ENCODE results near the gene RAB35.

Gene RAB35

DNA sequence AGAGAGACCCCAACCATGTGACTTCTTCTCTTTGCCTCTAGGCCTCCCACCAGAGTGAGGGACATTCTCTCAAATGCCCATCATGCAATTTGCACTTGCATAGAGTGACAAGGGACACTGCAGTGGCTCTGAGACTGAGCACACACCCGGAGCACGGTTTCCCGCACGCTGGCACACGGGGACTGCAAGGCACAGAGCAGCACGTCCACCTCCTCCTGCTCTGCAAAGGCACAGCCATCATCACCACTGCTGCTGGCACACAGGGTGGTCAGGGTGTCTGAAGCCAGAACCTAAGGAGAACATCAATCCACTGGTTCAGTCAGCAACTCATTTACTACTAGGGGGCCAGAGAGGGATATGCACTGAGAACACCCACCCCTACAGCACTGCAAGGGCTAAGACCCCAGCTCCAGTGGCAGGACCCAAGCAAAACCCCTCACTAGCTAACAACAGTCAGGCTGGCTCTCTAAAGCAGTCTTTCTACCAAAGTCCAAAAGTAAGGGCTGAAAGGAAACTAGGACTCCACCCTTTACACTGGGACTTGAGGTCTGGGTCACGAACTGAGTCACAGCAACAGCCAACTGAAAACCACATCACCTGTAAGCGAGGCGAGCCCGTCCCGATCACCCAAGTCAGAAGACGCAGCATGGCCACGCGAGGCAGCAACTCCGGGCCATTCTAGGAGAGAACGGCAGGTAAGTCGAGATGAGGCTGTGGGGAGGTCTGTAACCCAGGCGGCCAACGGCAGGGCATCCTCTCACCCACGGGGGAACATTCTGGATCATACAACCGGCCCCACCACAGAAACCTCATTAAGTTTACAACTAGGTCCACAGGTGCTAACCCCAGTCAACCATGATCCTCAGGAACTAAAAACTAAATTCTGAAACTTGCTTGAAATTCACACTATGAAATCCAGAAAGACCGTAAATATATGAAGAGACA, 40.0 kb upstream of the RAB35 start:
- no peaks in the 10 kb centered on the region for H3K4me1 ChIP-seq (ENCODE audit: insufficient read depth, insufficient read length)
- no peaks in the 10 kb centered on the region for H3K9me3 ChIP-seq (ENCODE audit: insufficient read depth, low read length)
- DNase-seq (ENCODE audit: low read depth, low spot score): no peak
- H3K27me3 ChIP-seq (ENCODE audit: insufficient read depth, insufficient read length): no peaks in the 10 kb centered on the region
- no peak overlapping the region for H3K4me3 ChIP-seq (ENCODE audit: insufficient read length, low read depth)
- TF ChIP-seq ZNF274 (IDR thresholded peaks at IDR 0.05; ENCODE audit: low read depth, low read length) (no peak), YY1 (IDR thresholded peaks at IDR 0.05; ENCODE audit: insufficient read depth, insufficient read length) (no peak), SUZ12 (IDR thresholded peaks at IDR 0.05; ENCODE audit: extremely low read depth, insufficient read depth, insufficient read length) (no peak)
- no peak overlapping the region for H3K9ac ChIP-seq (ENCODE audit: insufficient read length, low read depth)
- peaks cover 95% of the 10 kb centered on the region for H3K36me3 ChIP-seq (ENCODE audit: insufficient read depth, insufficient read length, low read length)

GRCh38 chr12:120155072-120155471, 38.5 kb upstream of the RAB35 start:
- H3K4me1 ChIP-seq (ENCODE audit: insufficient read depth, insufficient read length): no peaks in the 10 kb centered on the region
- no peaks in the 10 kb centered on the region for H3K27me3 ChIP-seq (ENCODE audit: insufficient read depth, insufficient read length)
- no peak overlapping the region for H3K4me3 ChIP-seq (ENCODE audit: insufficient read length, low read depth)
- peaks cover 93% of the 10 kb centered on the region for H3K36me3 ChIP-seq (ENCODE audit: insufficient read depth, insufficient read length, low read length)
- no peak for DNase-seq (ENCODE audit: low read depth, low spot score)
- no peak for TF ChIP-seq ZNF274 (IDR thresholded peaks at IDR 0.05; ENCODE audit: low read depth, low read length)
- TF ChIP-seq SUZ12 (IDR thresholded peaks at IDR 0.05; ENCODE audit: extremely low read depth, insufficient read depth, insufficient read length): no peak
- TF ChIP-seq YY1 (IDR thresholded peaks at IDR 0.05; ENCODE audit: insufficient read depth, insufficient read length): no peak
- no peak overlapping the region for H3K9ac ChIP-seq (ENCODE audit: insufficient read length, low read depth)
- H3K9me3 ChIP-seq (ENCODE audit: insufficient read depth, low read length): no peaks in the 10 kb centered on the region

GRCh38 chr12:120150919-120151525, 34.5 kb upstream of the RAB35 start:
- Histone ChIP-seq H3K9ac (ENCODE audit: insufficient read length, low read depth) (no peak overlapping the region), H3K27me3 (ENCODE audit: insufficient read depth, insufficient read length) (no peaks in the 10 kb centered on the region), H3K4me1 (ENCODE audit: insufficient read depth, insufficient read length) (no peaks in the 10 kb centered on the region), H3K36me3 (ENCODE audit: insufficient read depth, insufficient read length, low read length) (peaks cover 94% of the 10 kb centered on the region), H3K4me3 (ENCODE audit: insufficient read length, low read depth) (no peak overlapping the region), H3K9me3 (ENCODE audit: insufficient read depth, low read length) (no peaks in the 10 kb centered on the region)
- TF ChIP-seq YY1 (IDR thresholded peaks at IDR 0.05; ENCODE audit: insufficient read depth, insufficient read length) (no peak), SUZ12 (IDR thresholded peaks at IDR 0.05; ENCODE audit: extremely low read depth, insufficient read depth, insufficient read length) (no peak), ZNF274 (IDR thresholded peaks at IDR 0.05; ENCODE audit: low read depth, low read length) (no peak)
- DNase-seq (ENCODE audit: low read depth, low spot score): no peak

GRCh38 chr12:120148011-120148410, 31.5 kb upstream of the RAB35 start:
- Histone ChIP-seq H3K9me3 (ENCODE audit: insufficient read depth, low read length) (no peaks in the 10 kb centered on the region), H3K27me3 (ENCODE audit: insufficient read depth, insufficient read length) (no peaks in the 10 kb centered on the region), H3K4me1 (ENCODE audit: insufficient read depth, insufficient read length) (no peaks in the 10 kb centered on the region), H3K4me3 (ENCODE audit: insufficient read length, low read depth) (no peak overlapping the region), H3K9ac (ENCODE audit: insufficient read length, low read depth) (no peak overlapping the region), H3K36me3 (ENCODE audit: insufficient read depth, insufficient read length, low read length) (peaks cover 93% of the 10 kb centered on the region)
- TF ChIP-seq ZNF274 (IDR thresholded peaks at IDR 0.05; ENCODE audit: low read depth, low read length) (no peak), YY1 (IDR thresholded peaks at IDR 0.05; ENCODE audit: insufficient read depth, insufficient read length) (no peak), SUZ12 (IDR thresholded peaks at IDR 0.05; ENCODE audit: extremely low read depth, insufficient read depth, insufficient read length) (no peak)
- no peak for DNase-seq (ENCODE audit: low read depth, low spot score)

DNA sequence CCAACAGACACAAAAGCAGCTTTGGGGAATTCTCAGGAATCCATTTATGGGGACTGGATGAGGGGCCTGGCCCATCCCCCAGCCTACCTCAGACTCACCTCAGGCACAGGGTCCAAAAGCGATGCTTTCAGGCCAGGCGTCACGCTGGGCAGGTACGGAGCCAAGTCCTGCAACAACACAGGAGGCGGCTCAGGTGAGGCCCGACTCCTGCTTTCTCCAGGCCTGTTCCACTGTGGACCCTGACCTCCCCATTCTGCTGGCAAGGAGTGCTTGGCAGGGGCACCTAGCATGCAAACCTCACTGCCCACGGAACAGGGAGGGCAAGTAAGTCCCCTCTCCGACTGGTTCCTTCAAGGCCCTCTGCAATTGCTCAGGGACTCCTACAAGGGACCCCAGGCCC, 28.6 kb upstream of the RAB35 start:
- TF ChIP-seq ZNF274 (IDR thresholded peaks at IDR 0.05; ENCODE audit: low read depth, low read length): no peak
- TF ChIP-seq YY1 (IDR thresholded peaks at IDR 0.05; ENCODE audit: insufficient read depth, insufficient read length): no peak
- no peak for TF ChIP-seq SUZ12 (IDR thresholded peaks at IDR 0.05; ENCODE audit: extremely low read depth, insufficient read depth, insufficient read length)

DNA sequence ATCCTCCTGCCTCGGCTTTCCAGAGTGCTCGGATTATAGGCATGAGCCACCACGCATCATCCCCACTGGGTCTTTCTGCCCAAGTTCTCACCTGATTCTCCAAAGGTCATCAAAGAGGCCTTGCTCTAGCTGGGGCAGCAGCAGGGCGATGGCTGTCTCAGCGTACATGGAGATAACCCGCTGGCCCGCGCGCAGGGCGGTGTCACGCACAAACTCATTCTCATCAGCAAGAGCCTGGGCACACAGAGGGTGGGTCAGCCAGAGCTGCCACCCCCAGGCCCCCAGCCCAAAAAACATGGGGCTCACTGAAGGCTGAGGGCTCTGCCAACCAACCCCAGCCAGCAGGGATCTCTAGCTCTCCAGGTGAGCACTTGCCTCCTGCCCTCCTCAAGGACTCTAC, 27.7 kb upstream of the RAB35 start:
- Histone ChIP-seq H3K9me3 (ENCODE audit: insufficient read depth, low read length) (no peaks in the 10 kb centered on the region), H3K9ac (ENCODE audit: insufficient read length, low read depth) (no peak overlapping the region), H3K4me3 (ENCODE audit: insufficient read length, low read depth) (no peak overlapping the region), H3K36me3 (ENCODE audit: insufficient read depth, insufficient read length, low read length) (peaks cover 97% of the 10 kb centered on the region), H3K4me1 (ENCODE audit: insufficient read depth, insufficient read length) (no peaks in the 10 kb centered on the region), H3K27me3 (ENCODE audit: insufficient read depth, insufficient read length) (no peaks in the 10 kb centered on the region)
- no peak for TF ChIP-seq YY1 (IDR thresholded peaks at IDR 0.05; ENCODE audit: insufficient read depth, insufficient read length)
- DNase-seq (ENCODE audit: low read depth, low spot score): no peak

More for the DNA sequence above, 28.6 kb upstream of the RAB35 start:
- H3K4me1 ChIP-seq (ENCODE audit: insufficient read depth, insufficient read length): no peaks in the 10 kb centered on the region
- H3K27me3 ChIP-seq (ENCODE audit: insufficient read depth, insufficient read length): no peaks in the 10 kb centered on the region
- H3K9me3 ChIP-seq (ENCODE audit: insufficient read depth, low read length): no peaks in the 10 kb centered on the region
- DNase-seq (ENCODE audit: low read depth, low spot score): no peak
- H3K9ac ChIP-seq (ENCODE audit: insufficient read length, low read depth): no peak overlapping the region
- peaks cover 97% of the 10 kb centered on the region for H3K36me3 ChIP-seq (ENCODE audit: insufficient read depth, insufficient read length, low read length)
- no peak overlapping the region for H3K4me3 ChIP-seq (ENCODE audit: insufficient read length, low read depth)

DNA sequence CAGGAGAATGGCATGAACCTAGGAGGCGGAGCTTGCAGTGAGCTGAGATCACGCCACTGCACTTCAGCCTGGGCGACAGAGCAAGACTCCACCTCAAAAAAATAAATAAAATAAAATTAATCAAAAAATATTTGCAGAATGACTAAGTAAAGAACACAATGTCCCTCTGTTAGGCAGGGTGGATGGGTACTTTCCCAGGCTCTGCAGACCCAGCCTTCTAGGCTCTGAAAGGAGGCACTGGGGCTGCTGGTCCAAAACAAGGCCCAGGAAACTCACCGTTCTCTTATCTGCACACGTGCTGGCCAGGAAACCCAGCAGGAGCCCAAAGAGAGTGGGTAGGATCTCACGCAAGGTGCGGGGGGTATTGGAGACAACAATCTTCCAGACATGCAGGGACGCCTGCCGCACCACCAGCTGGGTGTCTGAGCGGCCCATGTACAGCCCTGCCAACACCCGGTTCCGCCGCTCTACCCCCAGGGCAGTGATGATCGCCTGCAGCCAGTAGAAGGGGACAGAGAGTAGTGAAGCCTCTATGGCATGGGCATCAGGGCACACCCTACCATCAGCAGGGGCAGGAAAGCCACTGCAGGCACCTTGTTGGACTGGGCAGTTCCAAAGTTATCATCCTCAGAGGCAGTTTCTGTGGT, 25.8 kb upstream of the RAB35 start:
- Histone ChIP-seq H3K9me3 (ENCODE audit: insufficient read depth, low read length) (no peaks in the 10 kb centered on the region), H3K36me3 (ENCODE audit: insufficient read depth, insufficient read length, low read length) (peaks cover 97% of the 10 kb centered on the region), H3K4me1 (ENCODE audit: insufficient read depth, insufficient read length) (no peaks in the 10 kb centered on the region), H3K9ac (ENCODE audit: insufficient read length, low read depth) (no peak overlapping the region), H3K4me3 (ENCODE audit: insufficient read length, low read depth) (no peak overlapping the region), H3K27me3 (ENCODE audit: insufficient read depth, insufficient read length) (no peaks in the 10 kb centered on the region)
- no peak for DNase-seq (ENCODE audit: low read depth, low spot score)
- TF ChIP-seq ZNF274 (IDR thresholded peaks at IDR 0.05; ENCODE audit: low read depth, low read length): no peak
- no peak for TF ChIP-seq YY1 (IDR thresholded peaks at IDR 0.05; ENCODE audit: insufficient read depth, insufficient read length)
- no peak for TF ChIP-seq SUZ12 (IDR thresholded peaks at IDR 0.05; ENCODE audit: extremely low read depth, insufficient read depth, insufficient read length)
